OCI-LY3 (cell line): ENCODE measurements around the gene DPPA3.
"Not testable (repeated sequence)": the region's sequence is repeated elsewhere in the genome, so short reads cannot be mapped to it uniquely, and the experiment has no call there.

Source experiments
- H2AFZ ChIP-seq: fragments of 200-600, 300-600 bp; shearing (Covaris generic); 2 replicates; pipeline ENCODE4 v1.6.0; 2014; ENCODE audit warnings: antibody characterized with exemption, low read depth, low read length
- H3K27ac ChIP-seq: fragments of 200-600, 300-600 bp; sonication (generic); 2 replicates; pipeline ENCODE4 v1.5.1; 2014; ENCODE audit warnings: mild to moderate bottlenecking, low read length, moderate library complexity, mixed read lengths
- H3K27me3 ChIP-seq: fragments of 200-600, 300-600 bp; sonication (generic); 2 replicates; pipeline ENCODE4 v1.6.1; 2014; ENCODE audit warnings: low read depth, low read length, mixed read lengths
- H3K36me3 ChIP-seq: fragments of 200-600, 300-600 bp; sonication (generic); replicated peaks from 2 replicates; pipeline ENCODE3; 2014; ENCODE audit warnings: low read depth, low read length, mixed read lengths
- H3K4me1 ChIP-seq: fragments of 300-600, 200-600 bp; sonication (generic); 2 replicates; pipeline ENCODE4 v1.6.1; 2014; ENCODE audit warnings: low read length, mixed read lengths
- H3K4me2 ChIP-seq: fragments of 200-600, 300-600 bp; sonication (generic); 2 replicates; pipeline ENCODE4 v1.6.1; 2014; ENCODE audit warnings: low read length, mixed read lengths
- H3K4me3 ChIP-seq: fragments of 300-600, 200-600 bp; sonication (generic); 2 replicates; pipeline ENCODE4 v1.5.1; 2014; ENCODE audit warnings: antibody characterized with exemption, mild to moderate bottlenecking, low read length, moderate library complexity
- H3K79me2 ChIP-seq: fragments of 300-600, 200-600 bp; shearing (Covaris generic); 2 replicates; pipeline ENCODE4 v1.6.1; 2014; ENCODE audit warnings: mild to moderate bottlenecking, low read length, mixed read lengths
- H3K9ac ChIP-seq: fragments of 300-600, 200-600 bp; shearing (Covaris generic); 2 replicates; pipeline ENCODE4 v1.6.0; 2014; ENCODE audit warnings: mild to moderate bottlenecking, low read length, moderate library complexity
- H3K9me3 ChIP-seq: fragments of 200-600, 300-600 bp; shearing (Covaris generic); 2 replicates; pipeline ENCODE4 v1.6.1; 2014; ENCODE audit warnings: low read length, mixed read lengths; ENCODE audit not compliant: insufficient read depth
- H4K20me1 ChIP-seq: fragments of 200-600, 300-600 bp; sonication (generic); 2 replicates; pipeline ENCODE4 v1.6.1; 2016; ENCODE audit warnings: low read length, mixed read lengths; ENCODE audit not compliant: insufficient read depth
- CTCF ChIP-seq: fragments of 200-600, 300-600 bp; sonication (generic); IDR thresholded peaks from 2 replicates; pipeline ENCODE4 v1.5.1; 2014; ENCODE audit warnings: antibody characterized with exemption, low read length, low read depth
- EZH2phosphoT487 ChIP-seq: fragments of 200-600 bp; shearing (Covaris generic); IDR thresholded peaks from 2 replicates; pipeline ENCODE4 v1.6.1; 2018; ENCODE audit warnings: antibody characterized with exemption, mixed run types, low read depth

DPPA3 gene

GRCh38 chr12:7668171-7668570, 43.1 kb upstream of the DPPA3 start:
- Histone ChIP-seq H3K9me3 (no peaks in the 10 kb centered on the region), H3K79me2 (no peaks in the 10 kb centered on the region), H2AFZ (no peak overlapping the region), H3K9ac (no peak overlapping the region), H3K4me2 (no peak overlapping the region), H3K4me3 (no peak overlapping the region), H4K20me1 (no peaks in the 10 kb centered on the region), H3K27me3 (no peaks in the 10 kb centered on the region), H3K36me3 (no peaks in the 10 kb centered on the region), H3K27ac (no peak overlapping the region), H3K4me1 (0 out of 2 replicates have a peak, but pooled peaks cover 2% of the 10 kb centered on the region)
- TF ChIP-seq EZH2phosphoT487 (no peak), CTCF (no peak)

GRCh38 chr12:7675455-7675854, 35.8 kb upstream of the DPPA3 start:
- H3K27me3 ChIP-seq, H3K9me3 ChIP-seq, H3K79me2 ChIP-seq, H3K36me3 ChIP-seq, H3K9ac ChIP-seq, H2AFZ ChIP-seq, H4K20me1 ChIP-seq, H3K4me3 ChIP-seq, H3K4me2 ChIP-seq, H3K27ac ChIP-seq: not testable (repeated sequence)
- H3K4me1 ChIP-seq: peaks cover 11% of the 10 kb centered on the region; the same call in 1 of the 2 replicates

GRCh38 chr12:7677432-7677888, 33.8 kb upstream of the DPPA3 start:
- H3K4me1 ChIP-seq: peaks cover 11% of the 10 kb centered on the region; the same call in 1 of the 2 replicates
- not testable (repeated sequence) for H4K20me1 ChIP-seq, H3K27me3 ChIP-seq, H3K9me3 ChIP-seq, H3K27ac ChIP-seq, H3K36me3 ChIP-seq, H3K79me2 ChIP-seq
- H3K4me3 ChIP-seq: peak overlapping the region; percentile 70
- peak overlapping the region; percentile 85 for H2AFZ ChIP-seq
- H3K4me2 ChIP-seq: peak overlapping the region; percentile 75
- H3K9ac ChIP-seq: peak overlapping the region; percentile 25; the same call in 1 of the 2 replicates
- peak; percentile 61 for TF ChIP-seq CTCF

- TF ChIP-seq CTCF (no peak), EZH2phosphoT487 (no peak)
- Histone ChIP-seq H3K4me2 (no peak overlapping the region), H2AFZ (no peak overlapping the region), H3K36me3 (no peaks in the 10 kb centered on the region), H3K4me3 (no peak overlapping the region), H3K9me3 (no peaks in the 10 kb centered on the region), H3K79me2 (no peaks in the 10 kb centered on the region), H3K27ac (no peak overlapping the region), H3K9ac (no peak overlapping the region), H3K4me1 (peaks cover 14% of the 10 kb centered on the region), H3K27me3 (no peaks in the 10 kb centered on the region), H4K20me1 (no peaks in the 10 kb centered on the region)
Observed at GRCh38 chr12:7678744-7679143, 32.5 kb upstream of the DPPA3 start.
